HepG2 (cell line): Measurements from ENCODE around the gene AHCY. TPM values are rescaled to one million over a fixed set of nuclear protein-coding genes. Genes with fewer than 3 reads are reported as not detected.

ENCODE experiments used
- ARNTL ChIP-seq: sonication (generic); formaldehyde crosslinking; IDR thresholded peaks from 2 replicates; pipeline ENCODE4 v1.4.0; 2020; ENCODE audit warnings: mild to moderate bottlenecking, missing genetic modification reagents
- CBX1 ChIP-seq: IDR thresholded peaks from one replicate; pipeline ENCODE4 v1.6.1; 2016; ENCODE audit warnings: antibody characterized with exemption, low read depth
- FOXA1 ChIP-seq, 2 experiments: fragments of 450-650 bp in 1 of 2; sonication (generic) in 1 of 2; formaldehyde crosslinking in 1 of 2; IDR thresholded peaks; 2 replicates each; pipeline versions ENCODE4 v1.4.0 to v1.6.1; 2016 to 2020; ENCODE audit warnings: missing genetic modification reagents in 1 of 2
- HNRNPLL ChIP-seq: fragments of 200-400 bp; formaldehyde crosslinking; IDR thresholded peaks from 2 replicates; pipeline ENCODE4 v1.6.1; 2017; ENCODE audit warnings: mild to moderate bottlenecking, low read depth, low read length; ENCODE audit not compliant: poor library complexity, severe bottlenecking
- KDM4B ChIP-seq: sonication (generic); formaldehyde crosslinking; IDR thresholded peaks from 2 replicates; pipeline ENCODE4 v1.4.0; 2020; ENCODE audit warnings: missing genetic modification reagents
- KLF15 ChIP-seq: sonication (generic); formaldehyde crosslinking; IDR thresholded peaks from 2 replicates; pipeline ENCODE4 v1.8.1; 2023; ENCODE audit warnings: borderline replicate concordance, mild to moderate bottlenecking, inconsistent platforms, missing genetic modification reagents, mixed read lengths
- MED1 ChIP-seq: sonication (generic); formaldehyde crosslinking; IDR thresholded peaks from 2 replicates; pipeline ENCODE4 v1.4.0; 2020; ENCODE audit warnings: missing genetic modification reagents
- NFKBIZ ChIP-seq: IDR thresholded peaks from 2 replicates; pipeline ENCODE4 v1.6.1; 2018; ENCODE audit warnings: missing genetic modification reagents, missing compliant biosample characterization
- PAWR ChIP-seq: sonication (generic); formaldehyde crosslinking; IDR thresholded peaks from 2 replicates; pipeline ENCODE4 v1.4.0; 2020; ENCODE audit warnings: missing genetic modification reagents, mild to moderate bottlenecking, borderline replicate concordance
- POLR2AphosphoS5 ChIP-seq: IDR thresholded peaks from 2 replicates; pipeline ENCODE4 v1.6.1; 2012; ENCODE audit warnings: low read depth, low read length
- RAD21 ChIP-seq: fragments of 450-650 bp; formaldehyde crosslinking; IDR thresholded peaks from 2 replicates; pipeline ENCODE4 v1.5.0; 2020; ENCODE audit warnings: mild to moderate bottlenecking
- SCMH1 ChIP-seq: sonication (generic); formaldehyde crosslinking; IDR thresholded peaks from 2 replicates; pipeline ENCODE4 v1.9.0; 2021; ENCODE audit warnings: missing genetic modification reagents, mild to moderate bottlenecking, borderline replicate concordance
- SOX5 ChIP-seq: IDR thresholded peaks from 2 replicates; pipeline ENCODE4 v1.6.1; 2016; ENCODE audit warnings: borderline replicate concordance
- SP140L ChIP-seq: sonication (generic); formaldehyde crosslinking; IDR thresholded peaks from 2 replicates; pipeline ENCODE4 v1.4.0; 2020; ENCODE audit warnings: missing genetic modification reagents, borderline replicate concordance
- SP2 ChIP-seq: sonication (generic); formaldehyde crosslinking; IDR thresholded peaks from 2 replicates; pipeline ENCODE4 v1.5.1; 2020; ENCODE audit warnings: mild to moderate bottlenecking, missing genetic modification reagents
- STAT5B ChIP-seq: sonication (generic); formaldehyde crosslinking; IDR thresholded peaks from 2 replicates; pipeline ENCODE4 v1.4.0; 2020; ENCODE audit warnings: missing genetic modification reagents
- TAF1 ChIP-seq: sonication (generic); formaldehyde crosslinking; IDR thresholded peaks from 2 replicates; pipeline ENCODE4 v1.4.0; 2020; ENCODE audit warnings: missing genetic modification reagents
- ZEB1 ChIP-seq: IDR thresholded peaks from 2 replicates; pipeline ENCODE4 v1.6.1; 2012; ENCODE audit warnings: mild to moderate bottlenecking, low read depth, inconsistent platforms; ENCODE audit not compliant: insufficient replicate concordance
- ZNF367 ChIP-seq: sonication (generic); formaldehyde crosslinking; IDR thresholded peaks from 2 replicates; pipeline ENCODE4 v1.4.0; 2020; ENCODE audit warnings: missing genetic modification reagents, borderline replicate concordance
- ZNF484 ChIP-seq: sonication (generic); formaldehyde crosslinking; IDR thresholded peaks from 2 replicates; pipeline ENCODE4 v1.5.1; 2020; ENCODE audit warnings: mild to moderate bottlenecking, low read depth, missing genetic modification reagents, borderline replicate concordance
- ZNF572 ChIP-seq: sonication (generic); formaldehyde crosslinking; IDR thresholded peaks from 2 replicates; pipeline ENCODE4 v1.5.1; 2020; ENCODE audit warnings: mild to moderate bottlenecking, missing genetic modification reagents
- ZNF605 ChIP-seq: sonication (generic); formaldehyde crosslinking; IDR thresholded peaks from 2 replicates; pipeline ENCODE4 v1.8.0; 2022; ENCODE audit warnings: mild to moderate bottlenecking, missing genetic modification reagents
- ZNF792 ChIP-seq: IDR thresholded peaks from 2 replicates; pipeline ENCODE4 v1.6.1; 2016
- polyA plus RNA-seq, 8 experiments: library from polyadenylated mRNA; depleted of rRNA in 3 of 8; stranded (reverse) in 7 of 8; unstranded in 1 of 8; fragments of >200 nt; fragmentation: Illumina TruSeq in 4 of 8; extraction: Trizol in 4 of 8; gene quantifications; 2 replicates each; pipeline versions ENCODE4 v1.2.1 to v1.2.3, GENCODE V29; 2011 to 2016; ENCODE audit warnings: low read depth in 4 of 8, missing spikeins in 1 of 8, mixed read lengths in 1 of 8; ENCODE audit not compliant: insufficient read depth in 1 of 8
- total RNA-seq, 5 experiments: library from RNA; depleted of rRNA; stranded (reverse); fragments of >200 nt; fragmentation: Illumina TruSeq; extraction: Trizol; gene quantifications; 2 replicates each; pipeline ENCODE4 v1.2.3, GENCODE V29; 2016; ENCODE audit warnings: low read depth in 1 of 5
- TF ChIP-seq, protein P1 (sequence below): IDR thresholded peaks from 2 replicates; pipeline ENCODE4 v1.6.1; 2016; ENCODE audit warnings: low read depth
- TF ChIP-seq, protein P2 (sequence below): sonication (generic); formaldehyde crosslinking; IDR thresholded peaks from 2 replicates; pipeline ENCODE4 v1.9.0; 2022; ENCODE audit warnings: low read depth, missing genetic modification reagents
- TF ChIP-seq, protein P3 (sequence below): IDR thresholded peaks from 2 replicates; pipeline ENCODE4 v1.6.1; 2016; ENCODE audit warnings: mild to moderate bottlenecking, missing biosample characterization, missing genetic modification reagents

AHCY gene
- total and polyA plus RNA-seq, 2 of the 13 experiments (the other 11 are each of a cell fraction or from before 2014, with no cell fraction given) = 407 to 419 TPM

GRCh38 chr20:34302723-34303533 is at the start of gene AHCY (continued):
- TF ChIP-seq SP2 (CRISPR knock-in tag) (peak; percentile 52), MED1 (peak; percentile 81), ZNF367 (CRISPR knock-in tag) (peak; percentile 61; the same call in 1 of the 2 replicates), ARNTL (CRISPR knock-in tag) (0 out of 2 replicates have a peak, but pooled peaks have one; percentile 87), PAWR (no peak), TAF1 (CRISPR knock-in tag) (peak; percentile 93), HNRNPLL (peak; percentile 75), KDM4B (peak; percentile 34; the same call in 1 of the 2 replicates), ZNF572 (peak; percentile 18; the same call in 1 of the 2 replicates), ZEB1 (peak; percentile 79), POLR2AphosphoS5 (peak; percentile 97), SOX5 (CRISPR knock-in tag) (peak; percentile 68), SP140L (no peak; the same call in 1 of the 2 replicates), RAD21 (peak; percentile 67), STAT5B (no peak), ZNF484 (CRISPR knock-in tag) (no peak), FOXA1 (IDR thresholded peaks at IDR 0.05) (no peak), FOXA1 (CRISPR knock-in tag; IDR thresholded peaks at IDR 0.05) (peak; percentile 24; the same call in 1 of the 2 replicates), CBX1 (peak; percentile 8), ZNF605 (CRISPR knock-in tag) (peak; percentile 100), ZNF792 (peak; percentile 88), SCMH1 (CRISPR knock-in tag) (no peak), NFKBIZ (CRISPR knock-in tag) (peak; percentile 87), KLF15 (peak; percentile 94)
- TF ChIP-seq, protein P1, sequence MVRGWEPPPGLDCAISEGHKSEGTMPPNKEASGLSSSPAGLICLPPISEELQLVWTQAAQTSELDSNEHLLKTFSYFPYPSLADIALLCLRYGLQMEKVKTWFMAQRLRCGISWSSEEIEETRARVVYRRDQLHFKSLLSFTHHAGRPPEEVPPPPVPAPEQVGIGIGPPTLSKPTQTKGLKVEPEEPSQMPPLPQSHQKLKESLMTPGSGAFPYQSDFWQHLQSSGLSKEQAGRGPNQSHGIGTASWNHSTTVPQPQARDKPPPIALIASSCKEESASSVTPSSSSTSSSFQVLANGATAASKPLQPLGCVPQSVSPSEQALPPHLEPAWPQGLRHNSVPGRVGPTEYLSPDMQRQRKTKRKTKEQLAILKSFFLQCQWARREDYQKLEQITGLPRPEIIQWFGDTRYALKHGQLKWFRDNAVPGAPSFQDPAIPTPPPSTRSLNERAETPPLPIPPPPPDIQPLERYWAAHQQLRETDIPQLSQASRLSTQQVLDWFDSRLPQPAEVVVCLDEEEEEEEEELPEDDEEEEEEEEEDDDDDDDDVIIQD (CRISPR knock-in tag) = 0 out of 2 replicates have a peak, but pooled peaks have one; percentile 26
- TF ChIP-seq, protein P2, sequence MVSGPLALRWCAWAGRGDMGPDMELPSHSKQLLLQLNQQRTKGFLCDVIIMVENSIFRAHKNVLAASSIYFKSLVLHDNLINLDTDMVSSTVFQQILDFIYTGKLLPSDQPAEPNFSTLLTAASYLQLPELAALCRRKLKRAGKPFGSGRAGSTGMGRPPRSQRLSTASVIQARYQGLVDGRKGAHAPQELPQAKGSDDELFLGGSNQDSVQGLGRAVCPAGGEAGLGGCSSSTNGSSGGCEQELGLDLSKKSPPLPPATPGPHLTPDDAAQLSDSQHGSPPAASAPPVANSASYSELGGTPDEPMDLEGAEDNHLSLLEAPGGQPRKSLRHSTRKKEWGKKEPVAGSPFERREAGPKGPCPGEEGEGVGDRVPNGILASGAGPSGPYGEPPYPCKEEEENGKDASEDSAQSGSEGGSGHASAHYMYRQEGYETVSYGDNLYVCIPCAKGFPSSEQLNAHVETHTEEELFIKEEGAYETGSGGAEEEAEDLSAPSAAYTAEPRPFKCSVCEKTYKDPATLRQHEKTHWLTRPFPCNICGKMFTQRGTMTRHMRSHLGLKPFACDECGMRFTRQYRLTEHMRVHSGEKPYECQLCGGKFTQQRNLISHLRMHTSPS (CRISPR knock-in tag) = no peak; the same call in 1 of the 2 replicates
- TF ChIP-seq, protein P3, sequence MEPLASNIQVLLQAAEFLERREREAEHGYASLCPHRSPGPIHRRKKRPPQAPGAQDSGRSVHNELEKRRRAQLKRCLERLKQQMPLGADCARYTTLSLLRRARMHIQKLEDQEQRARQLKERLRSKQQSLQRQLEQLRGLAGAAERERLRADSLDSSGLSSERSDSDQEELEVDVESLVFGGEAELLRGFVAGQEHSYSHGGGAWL (CRISPR knock-in tag) = peak; percentile 96
